ES-I3 (cell line): ENCODE results near the gene TASOR.
"Not testable (repeated sequence)": the region's sequence is repeated elsewhere in the genome, so short reads cannot be mapped to it uniquely, and the experiment has no call there.

Source experiments
- H3K36me3 ChIP-seq: 2 replicates; pipeline ENCODE4 v1.6.1; 2013; ENCODE audit warnings: mild to moderate bottlenecking, low read length, control low read depth, moderate library complexity; ENCODE audit not compliant: insufficient read depth
- H3K4me1 ChIP-seq: 2 replicates; pipeline ENCODE4 v1.6.1; 2013; ENCODE audit warnings: mild to moderate bottlenecking, control low read depth, low read length; ENCODE audit not compliant: insufficient read depth
- H3K9ac ChIP-seq: 2 replicates; pipeline ENCODE4 v1.6.1; 2013; ENCODE audit warnings: low read depth, mild to moderate bottlenecking, low read length, moderate library complexity
- H3K9me3 ChIP-seq: 2 replicates; pipeline ENCODE4 v1.6.1; 2013; ENCODE audit warnings: mild to moderate bottlenecking, low read length, moderate library complexity; ENCODE audit not compliant: control insufficient read depth, insufficient read depth

Gene TASOR

GRCh38 chr3:56694867-56695683, 12.0 kb upstream of the TASOR start:
- no peaks in the 10 kb centered on the region for H3K36me3 ChIP-seq
- peaks cover 7% of the 10 kb centered on the region; the same call in 1 of the 2 replicates for H3K4me1 ChIP-seq
- no peaks in the 10 kb centered on the region for H3K9me3 ChIP-seq
- no peak overlapping the region for H3K9ac ChIP-seq

GRCh38 chr3:56693750-56694149, 10.7 kb upstream of the TASOR start:
- H3K9me3 ChIP-seq: no peaks in the 10 kb centered on the region
- H3K9ac ChIP-seq: no peak overlapping the region
- peaks cover 5% of the 10 kb centered on the region; the same call in 1 of the 2 replicates for H3K4me1 ChIP-seq
- H3K36me3 ChIP-seq: no peaks in the 10 kb centered on the region

- not testable (repeated sequence) for H3K4me1 ChIP-seq, H3K36me3 ChIP-seq, H3K9me3 ChIP-seq, H3K9ac ChIP-seq
These were observed 9.7 kb upstream of the TASOR start for GRCh38 chr3:56692520-56693433.

- H3K4me1 ChIP-seq, H3K9me3 ChIP-seq, H3K9ac ChIP-seq: not testable (repeated sequence)
These were observed 8.9 kb upstream of the TASOR start for GRCh38 chr3:56692001-56692365.

GRCh38 chr3:56691165-56692000, 8.3 kb upstream of the TASOR start:
- no peaks in the 10 kb centered on the region for H3K36me3 ChIP-seq
- no peaks in the 10 kb centered on the region for H3K9me3 ChIP-seq
- no peaks in the 10 kb centered on the region for H3K4me1 ChIP-seq
- no peak overlapping the region for H3K9ac ChIP-seq

More at GRCh38 chr3:56692001-56692365, 8.9 kb upstream of the TASOR start:
- not testable (repeated sequence) for H3K36me3 ChIP-seq

GRCh38 chr3:56689303-56689702, 6.2 kb upstream of the TASOR start:
- H3K9ac ChIP-seq: no peak overlapping the region
- H3K4me1 ChIP-seq: no peaks in the 10 kb centered on the region
- no peaks in the 10 kb centered on the region for H3K36me3 ChIP-seq
- 0 out of 2 replicates have a peak, but pooled peaks cover 1% of the 10 kb centered on the region for H3K9me3 ChIP-seq

GRCh38 chr3:56688191-56688590, 5.1 kb upstream of the TASOR start:
- Histone ChIP-seq H3K9me3 (peaks cover 8% of the 10 kb centered on the region), H3K9ac (no peak overlapping the region), H3K4me1 (no peaks in the 10 kb centered on the region), H3K36me3 (no peaks in the 10 kb centered on the region)

- Histone ChIP-seq H3K36me3 (no peaks in the 10 kb centered on the region), H3K9ac (no peak overlapping the region), H3K4me1 (peaks cover 4% of the 10 kb centered on the region; the same call in 1 of the 2 replicates)
These were observed 964 bp upstream of the TASOR start for GRCh38 chr3:56684029-56684428.

GRCh38 chr3:56682462-56683121, 473 bp downstream of the TASOR start:
- Histone ChIP-seq H3K36me3 (no peaks in the 10 kb centered on the region), H3K9ac (peak overlapping the region; percentile 84), H3K9me3 (peaks cover 8% of the 10 kb centered on the region), H3K4me1 (peaks cover 4% of the 10 kb centered on the region; the same call in 1 of the 2 replicates)

More at GRCh38 chr3:56684029-56684428, 964 bp upstream of the TASOR start:
- peaks cover 8% of the 10 kb centered on the region for H3K9me3 ChIP-seq

GRCh38 chr3:56681984-56682461, 1.0 kb downstream of the TASOR start:
- Histone ChIP-seq H3K4me1 (peaks cover 4% of the 10 kb centered on the region; the same call in 1 of the 2 replicates), H3K9me3 (peaks cover 8% of the 10 kb centered on the region), H3K36me3 (no peaks in the 10 kb centered on the region), H3K9ac (peak overlapping the region; percentile 84)

GRCh38 chr3:56680054-56680580, 2.9 kb downstream of the TASOR start:
- Histone ChIP-seq H3K4me1 (peaks cover 4% of the 10 kb centered on the region; the same call in 1 of the 2 replicates), H3K9ac (no peak overlapping the region), H3K9me3 (peaks cover 8% of the 10 kb centered on the region)

GRCh38 chr3:56677286-56677685, 5.8 kb downstream of the TASOR start:
- Histone ChIP-seq H3K36me3 (no peaks in the 10 kb centered on the region), H3K4me1 (peaks cover 4% of the 10 kb centered on the region; the same call in 1 of the 2 replicates), H3K9ac (no peak overlapping the region), H3K9me3 (no peaks in the 10 kb centered on the region)

More at GRCh38 chr3:56680054-56680580, 2.9 kb downstream of the TASOR start:
- no peaks in the 10 kb centered on the region for H3K36me3 ChIP-seq

- peaks cover 5% of the 10 kb centered on the region; the same call in 1 of the 2 replicates for H3K36me3 ChIP-seq
These were observed 9.1 kb downstream of the TASOR start for GRCh38 chr3:56673781-56674457.

More at GRCh38 chr3:56673781-56674457, 9.1 kb downstream of the TASOR start:
- H3K4me1 ChIP-seq: no peaks in the 10 kb centered on the region
- H3K9me3 ChIP-seq: no peaks in the 10 kb centered on the region
- no peak overlapping the region for H3K9ac ChIP-seq
